GM18870 (cell line): ENCODE data around the gene LMX1B.

ENCODE experiments used
- ATAC-seq: cut with Tn5 transposase; IDR thresholded peaks from one replicate; pipeline ENCODE4 v1.9.1; 2021; ENCODE audit warnings: moderate library complexity; ENCODE audit not compliant: unreplicated experiment

Gene LMX1B

DNA sequence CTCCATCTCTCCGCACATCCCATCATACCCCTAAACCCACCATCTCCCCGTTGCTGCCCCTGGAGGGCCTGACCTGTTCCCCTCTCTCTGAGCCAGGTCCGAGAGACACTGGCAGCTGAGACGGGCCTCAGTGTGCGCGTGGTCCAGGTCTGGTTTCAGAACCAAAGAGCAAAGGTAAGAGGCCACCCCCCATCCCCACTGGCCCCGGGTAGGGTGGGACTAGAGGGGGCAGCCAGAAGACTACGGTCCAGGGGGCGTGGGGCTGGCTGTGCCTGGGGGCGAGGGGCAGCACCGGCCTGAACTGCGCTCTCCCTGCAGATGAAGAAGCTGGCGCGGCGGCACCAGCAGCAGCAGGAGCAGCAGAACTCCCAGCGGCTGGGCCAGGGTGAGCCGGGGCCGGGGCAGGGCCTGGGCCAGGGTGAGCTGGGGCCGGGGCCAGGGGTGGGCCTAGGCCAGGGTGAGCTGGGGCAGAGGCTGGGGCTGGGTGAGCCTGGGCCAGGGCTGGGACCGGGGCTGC, 79.8 kb downstream of the LMX1B start:
- no peak for ATAC-seq

- ATAC-seq, result no peak
Observed at GRCh38 chr9:126694206-126695081, 80.7 kb downstream of the LMX1B start.

DNA sequence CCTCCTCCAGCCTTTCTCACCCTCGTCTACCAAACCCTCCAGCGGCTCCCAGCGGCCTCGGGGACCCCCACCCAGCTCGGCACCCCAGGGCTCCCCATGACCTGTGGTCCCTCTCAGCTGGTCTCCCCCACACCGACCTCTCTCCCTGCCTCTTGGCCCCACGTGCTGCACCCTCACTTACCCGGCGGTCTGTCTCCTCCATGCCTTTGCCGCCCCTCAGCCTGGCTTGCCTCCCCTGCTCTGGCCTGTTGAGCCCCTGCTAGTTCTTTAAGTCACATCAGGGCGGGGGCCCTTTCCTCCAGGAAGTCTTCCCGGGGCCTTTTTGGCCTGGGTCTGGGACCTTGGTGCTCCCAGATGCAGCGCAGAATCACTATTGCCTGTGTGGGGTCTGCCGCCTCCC, 81.5 kb downstream of the LMX1B start:
- no peak for ATAC-seq

GRCh38 chr9:126695701-126696400, 82.1 kb downstream of the LMX1B start:
- no peak for ATAC-seq

DNA sequence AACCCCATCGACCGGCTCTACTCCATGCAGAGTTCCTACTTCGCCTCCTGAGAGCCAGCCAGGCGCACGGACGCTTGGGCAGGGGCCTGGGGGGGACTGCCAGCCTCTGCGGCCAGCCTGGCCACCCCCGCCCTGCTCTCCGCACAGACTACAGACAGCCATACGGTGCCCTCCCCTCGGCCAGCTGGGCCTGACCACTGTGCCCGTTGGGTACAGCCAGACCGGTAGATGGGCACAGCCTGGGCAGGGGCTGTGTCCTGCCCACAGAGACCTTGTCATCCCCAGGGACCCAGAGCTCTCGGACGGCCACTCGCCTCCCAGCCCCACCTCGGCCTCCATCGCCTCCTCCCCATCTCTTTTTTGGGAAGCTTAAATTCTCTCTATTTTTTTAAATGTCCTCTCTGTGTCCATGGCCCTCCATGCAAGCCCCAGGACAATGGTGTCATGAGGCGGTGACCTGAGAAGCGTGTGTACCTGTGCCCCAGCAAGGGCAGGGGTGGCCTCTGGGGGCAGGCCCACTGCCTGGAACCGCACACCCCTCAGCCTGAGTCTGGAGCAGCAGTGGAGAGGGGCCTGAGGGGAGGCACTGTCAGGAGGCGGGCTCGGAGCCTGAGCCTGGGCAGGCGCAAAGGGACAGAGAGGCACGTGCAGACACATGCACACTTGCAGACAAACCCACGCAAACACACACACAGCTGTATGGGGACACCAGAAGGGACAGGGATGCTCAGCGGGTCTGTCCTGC, 82.8 kb downstream of the LMX1B start:
- ATAC-seq, result no peak

GRCh38 chr9:126697330-126697729, 83.6 kb downstream of the LMX1B start:
- no peak for ATAC-seq

- ATAC-seq, result no peak
Observed at GRCh38 chr9:126698251-126698650, 84.5 kb downstream of the LMX1B start.

- ATAC-seq, result no peak
Observed at GRCh38 chr9:126698756-126699155, 85.0 kb downstream of the LMX1B start.

DNA sequence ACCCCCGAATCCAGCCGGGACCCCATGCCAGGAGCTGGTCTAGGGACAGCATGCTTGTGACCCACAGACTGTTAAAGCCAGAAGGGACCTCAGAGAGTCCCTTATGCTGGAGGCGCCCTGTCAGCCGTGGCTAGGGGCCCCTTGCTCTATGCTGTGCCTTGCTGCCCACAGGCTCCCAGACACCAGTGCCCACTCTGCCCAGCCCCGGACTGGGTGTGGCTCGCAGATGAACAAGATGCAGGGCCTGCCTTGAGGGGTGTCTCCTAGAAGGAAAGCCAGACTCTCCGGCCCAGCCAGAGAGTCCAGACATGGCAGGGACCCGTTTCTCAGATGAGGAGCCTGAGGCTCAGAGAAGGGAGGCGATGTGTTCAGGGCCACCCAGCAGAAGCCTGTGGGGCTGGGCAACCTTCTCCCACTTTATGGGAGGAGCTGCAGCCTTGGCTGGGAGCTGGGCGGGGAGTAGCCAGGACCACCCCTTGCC, 85.7 kb downstream of the LMX1B start:
- ATAC-seq, result no peak

DNA sequence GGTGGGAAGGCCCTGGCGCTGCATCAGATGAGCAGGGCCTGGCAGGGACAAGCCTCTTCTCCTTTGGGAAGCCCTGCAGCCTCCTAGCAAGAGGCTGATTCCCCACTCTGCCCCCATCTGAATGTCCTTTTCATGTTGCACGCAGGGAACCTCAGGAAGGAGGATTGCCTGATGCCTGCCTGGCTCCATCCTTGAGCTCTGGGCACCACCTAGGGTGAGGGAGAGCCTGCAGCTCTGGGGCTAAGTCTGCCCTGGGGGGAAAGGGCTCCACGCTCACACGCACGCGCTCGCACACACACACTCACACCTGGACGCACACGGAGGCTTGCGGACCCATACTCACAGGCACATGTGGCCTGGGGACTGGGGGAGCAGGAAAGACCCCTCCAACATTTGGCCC, 86.6 kb downstream of the LMX1B start:
- ATAC-seq, result no peak

DNA sequence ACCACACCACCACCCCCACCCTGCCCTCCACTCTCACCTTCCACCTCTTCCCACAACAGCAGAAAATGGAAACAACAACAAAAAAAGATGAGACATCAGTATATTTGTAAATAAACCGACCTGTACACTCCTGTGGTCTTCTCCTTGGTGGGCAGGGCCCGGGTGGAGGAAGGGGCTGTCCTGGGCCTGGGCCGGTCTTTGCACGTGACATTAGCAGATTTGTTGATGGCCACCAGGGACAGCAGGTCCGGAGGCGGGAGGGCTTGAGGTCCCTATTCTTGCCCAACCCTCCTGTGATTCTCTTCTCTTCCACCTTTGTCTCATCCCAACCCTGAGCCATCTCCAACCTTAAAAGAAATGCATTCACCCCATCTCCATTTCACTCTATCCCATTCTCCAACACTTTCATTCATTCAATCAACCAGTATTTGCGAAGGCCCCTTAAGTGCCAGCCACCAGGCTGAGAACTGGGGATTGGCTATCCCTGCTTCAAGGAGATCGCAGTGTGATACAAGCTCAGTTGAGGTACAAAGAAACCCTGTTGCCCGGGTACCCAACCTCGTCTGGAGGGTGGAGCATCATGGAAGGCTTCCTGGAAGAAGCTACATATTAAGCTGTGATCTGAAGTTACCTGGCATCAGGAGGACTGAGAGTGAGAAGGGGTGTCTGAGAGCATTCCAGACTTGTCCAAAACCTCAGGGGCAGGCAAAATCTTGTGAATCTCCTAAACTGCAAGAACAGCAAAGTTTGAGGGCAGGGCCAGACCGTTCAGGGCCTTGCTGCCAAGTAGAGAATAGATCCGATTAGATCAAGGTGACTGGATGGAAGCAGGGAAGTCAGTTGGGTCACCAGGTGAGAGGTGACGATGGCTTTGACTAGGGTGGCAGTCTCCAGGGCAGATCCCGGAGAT, 87.4 kb downstream of the LMX1B start:
- no peak for ATAC-seq

DNA sequence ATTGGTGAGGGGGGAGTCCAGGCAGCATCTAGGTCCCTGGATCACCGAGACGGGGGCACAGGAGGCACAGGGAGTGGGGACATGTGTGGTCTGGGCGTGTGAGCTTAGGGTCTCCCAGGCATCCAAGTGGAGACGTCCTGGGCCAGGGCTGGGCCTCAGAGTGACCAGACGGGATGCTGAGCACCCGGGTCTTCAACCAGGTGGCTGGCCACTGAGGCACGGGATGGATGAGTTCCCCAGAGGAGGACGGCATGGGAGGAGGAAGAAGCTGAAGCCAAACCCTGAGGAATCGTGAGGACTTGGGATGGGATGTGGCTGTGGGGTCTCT, 88.0 kb downstream of the LMX1B start:
- no peak for ATAC-seq

- ATAC-seq, result no peak
Observed at GRCh38 chr9:126702151-126703001, 88.6 kb downstream of the LMX1B start.

- no peak for ATAC-seq
Observed at GRCh38 chr9:126703002-126703865, 89.5 kb downstream of the LMX1B start.

GRCh38 chr9:126703866-126704156, 90.1 kb downstream of the LMX1B start:
- ATAC-seq, result no peak

- no peak for ATAC-seq
Observed at GRCh38 chr9:126704157-126704891, 90.6 kb downstream of the LMX1B start.

DNA sequence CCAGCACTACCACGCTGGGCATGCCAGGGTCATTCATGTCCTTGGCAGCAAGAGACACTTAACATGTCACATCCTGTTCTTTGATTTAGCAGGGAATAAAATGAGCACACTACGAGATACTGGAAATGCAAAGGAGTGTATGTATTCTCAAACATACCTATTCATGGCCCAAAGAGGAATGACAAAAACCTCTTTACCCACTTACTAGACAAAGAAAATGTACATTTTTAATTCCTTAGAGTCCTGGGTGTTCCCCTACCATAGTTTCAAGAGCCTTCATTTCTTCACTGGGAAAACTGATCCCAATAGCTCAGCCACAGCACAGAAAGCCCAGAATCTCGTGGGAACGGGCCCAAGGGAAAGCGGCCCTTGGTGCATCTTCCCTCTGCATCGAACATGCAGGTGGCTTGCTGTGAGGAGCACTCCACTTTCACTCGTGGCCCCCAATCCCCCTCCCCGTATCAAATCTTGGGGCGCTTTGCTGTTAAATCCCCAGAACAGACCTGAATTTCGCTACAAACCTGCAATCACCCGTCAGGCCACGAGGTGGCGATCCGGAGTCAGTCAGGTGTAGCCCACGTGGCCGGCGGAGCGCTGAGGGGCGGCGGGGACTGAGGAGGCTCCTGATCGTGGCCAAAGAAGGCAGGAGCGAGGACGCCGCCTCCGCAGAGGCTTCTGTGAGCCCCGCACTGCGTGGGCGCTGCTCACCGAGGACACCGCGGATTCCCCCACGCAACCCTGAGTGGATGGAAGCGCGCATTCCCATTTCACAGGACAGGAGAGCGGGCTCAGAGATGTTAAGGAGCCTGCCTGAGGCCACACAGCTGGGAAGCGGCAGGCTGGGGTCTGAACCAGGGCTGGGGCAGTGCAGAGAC, 91.4 kb downstream of the LMX1B start:
- ATAC-seq, result no peak
